ENCODE data around the gene ADD1.

ADD1 gene

GRCh38 chr4:2924765-2925301 is 81.2 kb downstream of the ADD1 start:
- DNase-seq, result no peak

DNA sequence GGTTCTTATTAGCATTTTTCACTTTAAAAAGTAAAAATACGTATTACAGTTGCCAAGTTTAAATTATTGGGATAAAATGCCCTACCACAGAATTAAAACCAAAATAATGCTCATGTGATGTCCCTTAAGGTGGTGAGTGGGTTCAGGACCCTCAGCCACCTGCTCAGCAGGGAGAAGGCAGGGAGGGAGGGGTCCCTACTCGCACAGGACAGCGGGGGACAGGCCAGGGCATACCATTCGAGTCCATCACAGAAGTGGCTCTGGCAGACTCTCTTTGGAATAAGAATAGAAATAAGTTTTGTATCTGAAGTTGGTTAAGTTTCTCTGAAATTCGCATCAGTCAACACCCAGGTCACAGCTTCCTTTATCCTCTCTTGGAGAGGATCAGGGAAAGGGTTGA is 81.9 kb downstream of the ADD1 start:
- no peak for DNase-seq

GRCh38 chr4:2925931-2926860 is 82.6 kb downstream of the ADD1 start:
- no peak for DNase-seq

- no peak for DNase-seq
Observed at GRCh38 chr4:2927016-2927695, 83.5 kb downstream of the ADD1 start.

DNA sequence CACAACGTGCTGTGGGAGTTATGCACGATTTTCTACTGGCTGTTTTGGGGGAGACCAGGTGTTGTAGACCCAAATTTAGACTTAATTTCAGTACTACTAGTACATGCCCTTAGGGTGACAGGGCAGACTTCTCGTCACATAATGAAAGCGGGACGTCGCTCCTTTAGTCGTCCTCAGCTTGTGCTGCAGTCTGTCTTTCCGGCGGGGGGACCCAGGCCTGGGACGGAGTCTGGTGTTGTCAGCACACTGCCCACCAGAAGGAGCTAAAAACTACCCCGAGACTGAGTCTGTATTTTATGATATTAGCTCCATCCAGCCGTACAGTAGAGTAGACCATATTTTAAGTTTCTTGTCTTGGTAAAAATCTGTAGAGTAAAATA is 84.0 kb downstream of the ADD1 start:
- no peak for DNase-seq

DNA sequence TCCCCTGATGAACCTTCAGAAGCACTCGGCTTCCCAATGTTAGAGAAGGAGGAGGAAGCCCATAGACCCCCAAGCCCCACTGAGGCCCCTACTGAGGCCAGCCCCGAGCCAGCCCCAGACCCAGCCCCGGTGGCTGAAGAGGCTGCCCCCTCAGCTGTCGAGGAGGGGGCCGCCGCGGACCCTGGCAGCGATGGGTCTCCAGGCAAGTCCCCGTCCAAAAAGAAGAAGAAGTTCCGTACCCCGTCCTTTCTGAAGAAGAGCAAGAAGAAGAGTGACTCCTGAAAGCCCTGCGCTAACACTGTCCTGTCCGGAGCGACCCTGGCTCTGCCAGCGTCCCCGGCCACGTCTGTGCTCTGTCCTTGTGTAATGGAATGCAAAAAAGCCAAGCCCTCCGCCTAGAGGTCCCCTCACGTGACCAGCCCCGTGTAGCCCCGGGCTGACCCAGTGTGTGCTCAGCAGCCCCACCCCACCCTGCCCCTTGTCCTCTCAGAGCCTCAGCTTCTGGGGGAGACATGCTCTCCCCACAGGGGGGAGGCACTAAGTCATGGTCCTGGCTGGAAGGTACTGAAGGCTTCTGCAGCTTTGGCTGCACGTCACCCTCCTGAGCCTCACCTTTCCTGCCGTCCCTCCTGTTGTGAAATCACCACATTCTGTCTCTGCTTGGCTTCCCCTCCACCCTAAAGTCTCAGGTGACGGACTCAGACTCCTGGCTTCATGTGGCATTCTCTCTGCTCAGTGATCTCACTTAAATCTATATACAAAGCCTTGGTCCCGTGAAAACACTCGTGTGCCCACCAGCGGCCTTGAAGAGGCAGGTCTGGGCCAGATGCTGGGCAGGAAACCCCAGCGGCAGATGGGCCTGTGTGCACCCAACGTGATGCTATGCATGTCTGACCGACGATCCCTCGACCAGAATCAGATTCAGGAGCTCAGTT is 84.9 kb downstream of the ADD1 start:
- DNase-seq, result no peak

DNA sequence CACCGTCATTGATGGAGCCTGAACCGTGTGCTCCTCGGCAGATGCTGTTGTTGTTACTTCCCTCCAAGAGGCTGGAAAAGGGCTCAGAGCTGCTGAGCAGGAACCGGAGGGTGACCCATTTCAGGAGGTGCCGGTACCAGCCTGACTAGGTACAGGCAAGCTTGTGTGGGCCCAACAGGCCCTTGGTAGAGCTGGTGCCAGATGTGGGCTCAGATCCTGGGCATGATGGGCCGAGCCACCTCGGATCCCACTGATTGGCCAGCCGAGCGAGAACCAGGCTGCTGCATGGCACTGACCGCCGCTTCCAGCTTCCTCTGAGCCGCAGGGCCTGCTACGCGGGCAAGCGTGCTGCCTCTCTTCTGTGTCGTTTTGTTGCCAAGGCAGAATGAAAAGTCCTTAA is 85.8 kb downstream of the ADD1 start:
- no peak for DNase-seq

GRCh38 chr4:2930135-2930757 is 86.6 kb downstream of the ADD1 start:
- no peak for DNase-seq

GRCh38 chr4:2930758-2931511 is 87.3 kb downstream of the ADD1 start:
- DNase-seq, result no peak

DNA sequence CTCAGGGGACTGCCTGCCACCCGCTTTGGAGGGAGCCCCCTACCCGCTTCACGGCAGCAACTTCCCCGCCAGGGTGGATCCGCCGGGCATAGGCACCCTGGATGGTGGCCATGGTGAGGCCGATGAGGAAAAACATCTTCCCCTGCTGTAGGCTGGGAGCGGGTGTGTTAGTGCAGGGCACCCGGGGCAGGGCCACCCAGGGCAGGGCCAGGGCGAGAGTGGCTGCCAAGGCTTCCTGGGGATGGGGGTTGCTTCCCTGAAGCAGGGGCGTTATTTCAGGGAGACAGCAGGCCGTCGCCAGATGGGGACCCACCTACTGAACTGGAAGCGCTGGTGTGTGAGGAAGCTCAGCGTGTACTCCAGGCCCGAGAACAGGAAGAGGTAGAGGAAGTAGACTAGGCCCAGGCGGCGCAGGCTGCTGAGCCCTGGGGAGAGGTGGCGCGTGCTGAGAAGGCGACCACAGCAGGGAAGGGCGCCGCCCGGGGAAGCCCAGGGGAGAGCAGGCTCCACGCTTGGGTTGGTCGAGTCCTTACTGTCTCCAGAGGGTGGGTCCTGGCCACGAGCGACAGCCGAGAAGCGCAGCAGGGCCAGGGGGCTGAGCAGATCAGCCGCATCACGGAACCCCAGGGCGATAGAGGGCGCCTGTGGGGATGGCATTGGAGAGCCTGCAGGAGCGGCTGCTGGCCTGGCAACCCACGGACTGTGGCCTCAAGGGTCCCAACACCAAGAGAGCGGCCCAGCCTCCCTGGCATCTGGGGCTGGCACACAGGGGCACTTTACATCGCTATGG is 88.1 kb downstream of the ADD1 start:
- DNase-seq, result no peak

- no peak for DNase-seq
Observed at GRCh38 chr4:2932321-2932950, 88.8 kb downstream of the ADD1 start.

DNA sequence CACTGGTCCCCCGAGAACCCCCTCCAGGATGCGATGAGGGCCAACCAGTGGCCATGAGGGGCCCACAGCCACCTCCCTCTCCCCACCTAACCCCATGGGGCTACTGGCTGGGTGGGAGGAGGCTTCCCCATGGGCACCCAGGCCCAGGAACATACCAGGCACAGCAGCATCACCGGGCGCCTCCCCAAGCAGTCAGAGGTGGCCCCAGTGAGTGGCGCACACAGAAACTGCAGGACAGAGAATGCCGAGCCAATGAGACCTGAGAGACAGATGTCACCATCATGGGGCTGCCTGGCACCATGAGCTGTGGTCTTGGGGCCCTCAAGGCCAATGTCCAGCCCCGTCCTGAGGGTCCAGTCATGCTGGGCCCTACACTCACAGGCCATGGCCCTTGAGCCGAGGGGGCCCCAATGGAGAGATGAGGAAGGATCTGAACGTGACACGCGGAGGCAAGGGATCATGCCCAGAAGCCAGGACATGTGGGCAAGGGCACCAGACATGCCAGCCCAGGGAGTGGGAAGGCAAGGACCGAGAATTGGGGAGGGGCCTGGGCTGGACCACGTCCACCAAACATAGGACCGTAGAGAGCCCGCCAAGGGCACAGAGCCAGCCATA is 89.4 kb downstream of the ADD1 start:
- no peak for DNase-seq

GRCh38 chr4:2933566-2934076 is 90.0 kb downstream of the ADD1 start:
- no peak for DNase-seq

DNA sequence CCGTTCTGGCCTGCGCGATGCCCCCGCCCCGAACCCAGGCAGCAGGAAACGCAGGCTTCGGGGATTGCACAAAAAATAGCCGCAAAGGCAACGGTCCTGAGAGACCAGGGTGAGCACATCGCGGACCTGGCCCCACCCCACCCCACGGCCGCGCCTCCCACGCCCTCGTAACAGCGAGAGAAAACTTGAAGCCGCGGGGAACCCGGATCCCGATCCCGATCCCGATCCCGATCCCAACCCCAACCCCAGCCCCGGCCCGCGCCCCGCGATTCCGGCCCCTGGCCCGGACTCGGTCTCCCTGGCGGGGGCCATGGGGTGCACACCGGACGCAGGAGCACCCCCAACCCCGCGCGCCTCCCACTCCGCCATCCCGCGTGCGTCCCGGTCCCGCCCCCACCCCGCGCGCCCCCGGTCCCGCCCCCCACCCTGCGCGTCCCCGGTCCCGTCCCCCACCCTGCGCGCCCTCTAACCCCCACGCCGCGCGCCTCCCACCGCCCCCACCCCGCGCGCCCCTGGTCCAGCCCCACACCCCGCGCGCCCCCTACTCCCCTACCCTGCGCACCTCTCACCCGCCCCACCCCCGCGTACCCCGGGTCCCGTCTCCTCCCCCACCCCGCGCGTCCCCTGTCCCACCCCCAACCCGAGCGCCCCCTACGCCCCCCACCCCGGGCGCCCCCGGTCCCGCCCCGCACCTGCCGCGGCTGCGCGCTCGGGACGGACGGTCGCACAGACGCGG is 90.6 kb downstream of the ADD1 start:
- DNase-seq, result peak; percentile 60

DNA sequence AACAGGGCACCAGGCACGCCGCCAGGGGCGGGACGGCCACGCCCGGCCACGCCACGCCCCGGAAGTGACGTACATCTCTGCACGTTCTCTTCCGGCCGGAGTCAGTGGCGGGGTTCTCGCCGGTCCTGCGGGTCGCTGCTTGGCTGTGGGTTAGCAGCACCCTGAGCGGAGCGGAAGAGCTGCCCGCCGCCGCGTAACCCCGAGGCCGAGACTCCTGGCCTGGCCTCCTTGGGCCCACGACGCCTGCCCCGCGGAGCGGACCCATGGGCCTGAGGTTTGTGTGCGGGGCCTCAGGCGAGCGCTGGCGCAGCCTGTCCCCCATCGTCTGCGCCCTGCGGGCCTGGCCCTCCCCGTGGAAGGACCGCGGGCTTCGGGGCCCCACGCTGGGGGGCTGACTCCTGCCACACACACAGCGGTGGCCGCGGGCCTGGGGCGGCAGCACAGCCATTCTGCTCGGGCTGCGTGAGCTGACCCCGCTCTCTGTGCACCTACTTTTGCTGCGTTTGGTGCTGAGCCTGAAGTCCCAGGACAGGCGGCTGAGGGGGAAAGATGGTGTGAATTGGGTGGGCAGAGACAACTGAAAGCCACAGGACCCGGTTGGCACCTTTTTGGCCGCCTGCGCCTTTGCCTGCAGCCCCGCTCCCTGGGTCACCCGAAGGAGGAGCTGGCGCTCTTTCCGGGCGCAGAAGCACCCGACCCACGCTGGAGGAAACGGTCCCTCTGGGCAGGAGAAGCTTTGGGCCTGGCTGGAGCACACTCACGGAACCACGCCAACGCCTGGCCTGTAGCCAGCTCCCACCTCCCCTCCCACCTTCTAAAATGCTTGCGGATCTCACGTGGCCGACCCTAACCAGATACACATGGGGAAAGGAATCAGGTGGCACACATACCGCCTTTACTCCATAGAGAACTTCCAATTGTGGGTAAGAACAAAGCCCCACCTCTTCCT is 91.4 kb downstream of the ADD1 start:
- peak; percentile 79 for DNase-seq

GRCh38 chr4:2935762-2936743 is 92.4 kb downstream of the ADD1 start:
- peak; percentile 96 for DNase-seq
